Fibroblast of lung (primary cell): ENCODE results near the gene TARS3.

Experiments
- EZH2 ChIP-seq: IDR thresholded peaks from 2 replicates; pipeline ENCODE4 v1.5.1; 2012; ENCODE audit warnings: low read length, control low read depth, mild to moderate bottlenecking; ENCODE audit errors: missing control alignments
- TF ChIP-seq, protein P1 (sequence below), 2 donors: IDR thresholded peaks in 1 of 2; conservative IDR thresholded peaks in 1 of 2; 1 replicate in 1 of 2; 2 replicates in 1 of 2; pipeline ENCODE4 v1.5.1; 2011 to 2012; ENCODE audit warnings: low read length in 2 of 2, control low read depth in 1 of 2, inconsistent platforms in 1 of 2, low read depth in 1 of 2, mild to moderate bottlenecking in 1 of 2

DNA sequence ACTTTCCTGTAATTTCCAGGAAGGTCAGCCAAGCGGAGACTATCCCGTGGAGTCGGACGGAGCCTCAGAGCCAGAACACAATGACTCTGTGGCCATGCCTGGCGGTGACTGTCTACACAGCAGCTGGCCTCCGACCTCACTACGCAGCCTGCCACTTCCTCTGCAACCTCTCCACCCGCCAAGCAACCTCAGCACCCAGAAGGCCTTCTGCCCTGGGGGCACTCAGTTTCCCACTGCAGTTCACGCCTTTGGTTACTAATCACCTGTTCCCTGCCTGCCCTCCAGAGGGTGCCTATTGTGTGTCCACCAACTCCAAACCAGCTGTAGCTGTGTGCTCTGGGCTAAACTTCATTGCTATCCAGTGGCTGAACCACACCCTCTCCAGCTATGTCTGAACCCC is 116.1 kb downstream of the TARS3 start:
- TF ChIP-seq, protein P1, sequence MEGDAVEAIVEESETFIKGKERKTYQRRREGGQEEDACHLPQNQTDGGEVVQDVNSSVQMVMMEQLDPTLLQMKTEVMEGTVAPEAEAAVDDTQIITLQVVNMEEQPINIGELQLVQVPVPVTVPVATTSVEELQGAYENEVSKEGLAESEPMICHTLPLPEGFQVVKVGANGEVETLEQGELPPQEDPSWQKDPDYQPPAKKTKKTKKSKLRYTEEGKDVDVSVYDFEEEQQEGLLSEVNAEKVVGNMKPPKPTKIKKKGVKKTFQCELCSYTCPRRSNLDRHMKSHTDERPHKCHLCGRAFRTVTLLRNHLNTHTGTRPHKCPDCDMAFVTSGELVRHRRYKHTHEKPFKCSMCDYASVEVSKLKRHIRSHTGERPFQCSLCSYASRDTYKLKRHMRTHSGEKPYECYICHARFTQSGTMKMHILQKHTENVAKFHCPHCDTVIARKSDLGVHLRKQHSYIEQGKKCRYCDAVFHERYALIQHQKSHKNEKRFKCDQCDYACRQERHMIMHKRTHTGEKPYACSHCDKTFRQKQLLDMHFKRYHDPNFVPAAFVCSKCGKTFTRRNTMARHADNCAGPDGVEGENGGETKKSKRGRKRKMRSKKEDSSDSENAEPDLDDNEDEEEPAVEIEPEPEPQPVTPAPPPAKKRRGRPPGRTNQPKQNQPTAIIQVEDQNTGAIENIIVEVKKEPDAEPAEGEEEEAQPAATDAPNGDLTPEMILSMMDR (conservative IDR thresholded peaks at IDR 0.05 in 1 of 2, IDR thresholded peaks at IDR 0.05 in 1 of 2; ENCODE audit: low read depth in 1 of 2, low read length in 2 of 2): no peak
- TF ChIP-seq EZH2: no peak
